Measurements from ENCODE around the gene WDR4.
"Not testable (repeated sequence)": the region's sequence is repeated elsewhere in the genome, so short reads cannot be mapped to it uniquely, and the experiment has no call there.

WDR4 gene

DNA sequence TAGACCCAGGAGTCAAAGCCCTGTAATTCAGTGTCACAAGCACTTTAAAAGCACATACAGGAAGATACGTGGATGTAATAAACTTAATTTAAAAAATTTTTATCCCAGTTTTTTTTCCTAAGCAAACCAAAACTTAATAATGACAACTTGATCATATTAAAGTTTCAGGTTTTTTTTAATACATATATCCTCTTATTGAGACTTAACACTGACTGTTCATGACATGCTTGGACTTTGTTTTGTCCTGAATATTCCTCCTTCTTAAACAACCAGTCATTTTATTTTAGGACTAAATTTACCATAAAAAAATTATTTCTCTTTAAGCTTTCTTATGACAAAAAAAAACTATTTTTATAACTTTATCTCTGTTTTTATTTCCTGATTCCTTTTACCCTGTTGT lies 64.1 kb downstream of the WDR4 start:
- DNase-seq (ENCODE audit: low read depth): no peak

DNA sequence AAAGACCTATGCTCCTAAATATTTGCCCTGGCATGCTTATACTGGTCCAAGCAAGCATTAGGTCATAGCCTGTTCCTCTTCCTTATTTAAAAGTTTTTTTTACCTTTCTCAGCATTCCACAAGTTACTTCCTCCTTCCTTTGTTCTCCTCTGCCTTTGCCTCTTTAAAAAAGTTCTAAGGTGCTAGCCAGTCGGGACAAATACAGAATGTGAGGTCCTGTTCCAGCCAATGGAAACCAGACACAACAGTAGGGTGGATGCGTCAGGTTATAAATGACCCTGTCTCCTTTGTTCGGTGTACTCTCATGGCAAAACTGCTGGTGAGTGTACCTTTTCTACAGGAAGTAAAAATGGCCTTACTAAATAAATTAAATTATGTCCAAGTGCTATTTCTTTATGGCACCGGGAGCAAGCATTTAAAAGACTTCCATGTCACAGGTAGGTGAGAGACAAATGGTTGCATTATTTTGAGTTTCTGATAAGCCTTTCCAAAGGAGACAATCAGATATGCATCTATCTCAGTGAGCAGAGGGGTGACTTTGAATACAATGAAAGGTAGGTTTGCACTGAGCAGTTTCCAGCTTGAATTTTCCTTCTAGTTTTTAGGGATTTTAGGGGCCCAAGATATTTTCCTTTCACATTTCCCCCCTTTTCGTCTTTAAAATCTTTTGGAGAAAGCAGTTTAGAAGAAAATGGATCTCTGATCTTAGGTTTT lies 66.7 kb downstream of the WDR4 start:
- not testable (repeated sequence) for DNase-seq (ENCODE audit: low read depth)

DNA sequence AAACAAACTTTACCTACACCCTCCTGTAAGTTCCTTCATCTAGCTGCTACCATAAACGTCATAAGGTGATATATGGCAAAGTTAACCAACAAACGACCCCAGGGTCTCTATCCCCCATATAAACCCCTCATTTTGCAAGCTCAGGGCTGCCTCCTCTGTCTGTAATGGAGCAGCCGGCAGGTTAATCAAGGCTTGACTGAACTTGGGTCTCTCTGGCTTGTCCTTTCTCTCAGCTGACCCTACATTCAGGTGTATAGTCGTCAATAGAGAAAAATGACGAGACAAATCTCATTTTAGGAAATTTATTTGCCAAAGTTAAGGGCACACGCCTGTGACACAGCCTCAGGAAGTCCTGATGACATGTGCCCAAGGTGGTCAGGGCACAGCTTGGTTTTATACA lies 67.4 kb downstream of the WDR4 start:
- no peak for DNase-seq (ENCODE audit: low read depth)

DNA sequence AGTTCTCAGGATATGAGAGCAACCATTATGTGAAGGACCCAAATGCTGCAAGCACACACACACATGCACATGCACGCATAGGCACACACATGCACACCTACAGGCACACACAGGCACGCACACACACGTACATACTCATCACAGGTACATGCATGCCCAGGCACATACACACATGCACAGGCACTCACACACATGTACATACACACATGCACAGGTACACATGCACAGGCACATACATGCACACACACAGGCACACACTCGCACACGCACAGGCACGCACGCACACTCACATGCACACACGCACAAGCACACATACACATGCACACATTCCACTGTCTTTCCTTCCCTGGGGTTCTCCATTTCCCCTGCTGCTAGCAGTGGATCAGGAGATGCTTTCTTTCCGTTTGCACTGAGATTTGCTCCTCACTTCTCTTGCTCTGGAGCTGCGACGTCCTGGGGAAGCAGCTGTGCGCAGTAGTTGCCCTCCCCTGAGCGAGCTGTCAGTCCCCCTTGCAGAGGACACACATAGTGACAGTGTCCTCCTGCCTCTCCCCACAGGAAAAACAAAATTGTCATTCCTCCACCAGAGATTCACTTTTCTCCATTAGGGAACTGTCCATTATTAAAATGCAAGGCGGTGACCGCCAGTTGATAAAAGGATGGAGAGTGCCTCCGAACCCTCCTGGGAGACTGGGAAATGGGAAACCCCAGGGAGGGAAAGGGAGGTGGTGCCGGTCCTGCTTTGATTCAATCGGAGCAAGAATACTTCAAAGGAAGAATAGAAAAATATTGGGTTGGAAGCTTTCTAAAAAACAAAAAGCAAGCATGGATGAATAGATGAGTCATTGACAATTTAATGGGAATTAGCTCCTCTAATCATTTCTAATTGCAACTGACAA lies 69.5 kb downstream of the WDR4 start:
- no peak for DNase-seq (ENCODE audit: low read depth)

DNA sequence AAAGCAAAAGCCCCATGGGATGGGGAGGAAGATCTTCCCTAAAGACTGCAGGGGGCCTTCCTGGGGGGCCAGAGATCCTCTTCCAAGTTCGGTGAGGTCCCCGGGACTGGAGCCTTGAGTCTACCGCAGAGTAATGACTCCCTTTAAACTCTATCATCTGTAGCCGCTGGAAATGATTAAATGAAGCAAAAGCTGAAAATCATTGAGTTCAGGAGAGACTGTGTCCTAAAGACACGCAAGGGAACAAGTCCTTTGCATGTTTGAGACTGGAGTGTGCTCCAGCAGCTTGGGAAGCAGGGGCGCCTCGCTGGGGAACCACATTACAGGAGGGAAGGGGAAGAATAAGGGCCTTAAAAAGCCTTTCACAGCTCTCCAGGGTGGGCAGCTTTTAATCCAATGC lies 70.2 kb downstream of the WDR4 start:
- DNase-seq (ENCODE audit: low read depth): no peak

DNA sequence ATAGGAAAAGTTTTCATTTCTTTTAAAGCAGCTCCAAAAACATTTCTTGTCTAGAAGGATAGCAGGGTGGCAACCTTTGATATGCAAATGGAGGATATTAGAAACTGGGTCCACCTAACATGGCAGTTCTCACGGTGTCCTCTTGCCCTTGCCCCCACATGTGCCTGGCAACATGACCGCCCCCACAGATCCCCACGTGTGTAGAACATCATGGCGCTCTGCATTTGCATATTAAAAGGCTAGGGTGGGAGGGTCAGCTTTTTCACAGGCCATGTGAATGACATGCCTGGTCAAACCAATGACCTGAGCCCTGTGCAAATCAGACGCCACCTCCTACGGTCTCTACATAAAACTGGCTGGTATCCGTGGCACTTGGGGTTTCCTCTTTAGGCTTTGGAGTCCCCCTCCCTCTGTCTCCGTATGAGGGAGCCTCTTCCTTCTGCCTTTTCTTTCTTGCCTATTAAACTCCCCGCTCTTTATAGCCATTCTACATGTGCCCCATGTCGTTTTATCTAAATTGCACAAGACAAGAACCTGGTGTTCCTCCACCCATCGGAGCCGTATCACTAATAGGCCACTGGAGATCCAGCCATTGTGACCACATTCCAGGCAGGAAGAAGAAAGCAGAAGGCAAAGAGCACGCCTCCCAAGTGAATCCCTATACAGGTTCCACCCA lies 71.3 kb downstream of the WDR4 start:
- no peak for DNase-seq (ENCODE audit: low read depth)

DNA sequence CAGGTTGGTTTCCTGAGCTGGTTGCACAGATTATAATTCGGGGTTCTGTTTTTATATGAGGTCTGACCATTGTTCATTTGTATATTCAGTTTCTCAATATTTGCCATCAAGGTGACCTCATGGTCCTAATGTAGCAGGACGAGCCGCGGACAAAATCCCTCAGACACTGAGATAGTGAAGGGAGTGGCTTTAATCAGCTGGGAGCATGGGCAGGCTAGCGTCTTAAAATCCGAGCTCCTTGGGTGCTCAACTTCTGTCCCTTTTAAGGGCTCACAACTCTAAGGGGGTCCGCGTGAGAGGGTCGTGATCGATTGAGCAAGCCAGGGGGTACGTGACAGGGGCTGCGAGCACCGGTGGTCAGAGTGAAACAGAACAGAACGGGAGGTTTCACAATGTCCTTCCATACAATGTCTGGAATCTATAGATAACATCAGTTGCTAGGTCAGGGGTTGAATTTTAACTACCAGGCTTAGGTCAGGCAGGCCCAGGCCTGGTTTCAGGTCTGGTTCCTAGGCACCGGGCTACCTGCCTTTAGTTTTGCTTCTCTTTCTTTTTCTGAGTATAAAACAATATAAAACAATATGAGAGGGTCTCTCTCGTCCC lies 71.9 kb downstream of the WDR4 start:
- not testable (repeated sequence) for DNase-seq (ENCODE audit: low read depth)

DNA sequence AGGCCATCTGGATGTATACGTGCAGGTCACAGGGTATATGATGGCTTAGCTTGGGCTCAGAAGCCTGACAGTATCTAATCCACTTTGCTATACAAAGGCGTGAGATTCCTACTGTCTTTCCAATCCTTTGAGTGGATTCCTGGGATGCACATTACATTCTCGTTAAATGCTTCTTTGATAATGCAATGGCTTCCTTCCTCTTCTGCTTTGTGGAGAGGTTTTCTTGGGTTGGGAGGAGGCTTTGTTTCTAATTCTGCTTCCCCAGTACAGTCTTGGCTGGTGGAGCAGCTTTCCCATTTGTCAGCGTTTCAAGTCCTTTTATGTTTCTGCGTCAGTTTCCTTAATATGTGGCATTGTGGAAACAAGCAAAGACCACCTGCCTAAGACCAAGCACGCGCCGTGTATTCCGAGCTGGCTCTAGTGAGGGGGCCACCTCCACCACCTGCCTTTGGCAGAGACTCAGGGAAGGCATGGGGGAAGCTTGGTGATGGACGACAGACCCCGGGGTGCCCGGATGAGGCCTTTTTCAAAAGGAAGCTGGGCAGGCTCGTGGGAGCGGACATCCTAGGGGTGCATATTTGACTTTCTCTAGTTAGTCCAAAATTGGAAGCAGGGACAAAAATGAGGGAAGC lies 72.7 kb downstream of the WDR4 start:
- no peak for DNase-seq (ENCODE audit: low read depth)

DNA sequence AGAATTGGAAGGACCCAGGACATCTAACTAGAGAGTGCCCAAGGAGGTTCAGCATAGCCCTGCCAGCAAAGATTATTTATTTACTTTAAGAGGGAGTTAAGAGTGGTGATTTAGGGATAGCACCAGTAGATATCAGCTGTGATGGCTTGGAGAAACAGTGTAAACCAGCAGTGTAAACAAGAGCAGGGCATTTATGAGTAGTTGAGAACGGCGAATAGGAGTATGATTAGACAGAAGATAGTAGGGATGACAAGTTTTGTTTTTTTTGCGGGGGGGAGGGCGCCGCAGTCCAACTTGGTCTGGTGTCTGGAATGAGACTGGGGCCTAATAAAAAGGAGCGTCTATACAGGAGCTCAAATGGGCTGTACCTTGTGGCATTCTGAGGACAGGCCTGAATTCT lies 77.7 kb downstream of the WDR4 start:
- not testable (repeated sequence) for DNase-seq (ENCODE audit: low read depth)

DNA sequence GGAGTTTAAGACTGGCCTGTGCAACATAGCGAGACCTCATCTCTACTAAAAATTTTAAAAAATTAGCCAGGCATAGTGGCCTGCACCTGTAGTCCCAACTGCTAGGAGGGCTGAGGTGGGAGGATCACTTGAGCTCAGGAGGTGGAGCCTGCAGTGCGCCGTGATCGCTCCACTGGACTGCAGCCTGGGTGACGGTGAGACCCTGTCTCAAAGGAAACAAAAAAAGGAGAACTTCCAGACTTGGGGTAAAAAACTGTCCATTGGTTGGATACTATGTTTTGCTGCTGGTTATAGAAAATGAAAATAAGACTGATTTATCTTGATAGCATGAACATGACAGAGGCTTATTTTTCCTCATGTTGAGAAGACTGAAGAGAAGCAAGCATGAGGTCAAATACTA lies 79.4 kb downstream of the WDR4 start:
- DNase-seq (ENCODE audit: low read depth): no peak

DNA sequence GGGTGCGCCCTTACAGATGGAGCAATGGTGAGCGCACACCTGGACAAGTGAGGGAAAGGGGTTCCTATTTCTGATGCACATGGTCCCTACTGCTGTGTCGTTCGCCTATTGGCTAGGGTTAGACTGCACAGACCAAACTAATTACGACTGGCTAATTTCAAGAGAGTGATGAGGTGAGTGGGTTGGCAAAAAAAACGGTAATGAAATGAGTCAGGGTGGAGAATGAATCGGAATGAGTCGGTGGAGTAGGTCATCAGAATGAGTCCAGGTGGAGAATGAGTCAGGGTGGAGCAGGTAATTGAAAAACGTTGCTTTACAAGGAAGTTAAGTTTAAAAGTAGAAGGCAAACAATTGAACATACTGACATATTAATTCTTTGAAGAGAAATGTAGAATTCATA lies 79.8 kb downstream of the WDR4 start:
- no peak for DNase-seq (ENCODE audit: low read depth)
